ENCODE results near the gene TYMP. TPM values are rescaled to one million over a fixed set of nuclear protein-coding genes. Genes with fewer than 3 reads are reported as not detected.

Gene TYMP
- polyA plus RNA-seq, 1 donor (not counting 4 experiments of a cell fraction or from before 2014, with no cell fraction given): 25.5 TPM

DNA sequence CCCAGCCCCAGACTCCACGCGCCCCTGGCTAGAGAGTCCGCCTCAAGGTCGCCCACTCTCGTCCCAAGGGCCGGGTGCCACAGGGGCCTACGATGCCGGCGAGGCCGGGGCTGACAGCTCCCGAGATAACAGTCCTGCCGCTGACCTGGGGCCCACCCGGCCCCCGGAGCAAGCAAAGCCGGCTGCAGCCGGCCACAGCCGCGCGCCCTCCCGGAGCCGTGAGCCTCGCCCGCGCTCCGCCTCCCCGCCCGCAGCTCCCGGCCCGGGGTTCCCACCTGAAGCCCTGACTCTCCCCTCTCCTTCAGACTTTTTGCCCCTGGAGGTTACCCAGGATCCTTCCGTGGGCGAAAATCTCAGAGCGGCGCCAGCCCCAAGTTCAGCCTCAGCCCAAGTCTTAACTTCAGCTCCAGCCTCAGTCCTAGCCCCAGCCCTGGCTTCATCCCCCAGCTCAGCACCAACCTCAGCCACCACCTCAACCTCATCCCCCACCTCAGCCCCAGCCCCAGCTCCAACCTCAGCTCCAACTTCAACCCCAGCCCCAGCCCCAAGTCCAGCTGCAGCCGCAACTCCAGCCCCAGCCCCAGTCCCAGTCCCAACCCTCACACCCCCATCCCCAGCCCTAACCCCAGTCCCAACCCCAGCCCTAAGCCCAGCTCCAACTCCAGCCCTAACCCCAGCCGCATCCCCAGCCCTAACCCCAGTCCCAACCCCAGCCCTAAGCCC lies 17.6 kb upstream of the TYMP start:
- Histone ChIP-seq H3K9me3 (ENCODE audit: control insufficient read depth, low read depth, low read length) (no peaks in the 10 kb centered on the region), H3K9ac (ENCODE audit: control insufficient read depth, extremely low read depth, insufficient read depth, low read length) (no peak overlapping the region), H2AFZ (ENCODE audit: control insufficient read depth, low read length) (no peak overlapping the region), H3K79me2 (ENCODE audit: control insufficient read depth, insufficient read depth, low read length) (no peaks in the 10 kb centered on the region), H3K4me3 (ENCODE audit: control insufficient read depth in 2 of 3, extremely low read depth in 1 of 3, insufficient read depth in 2 of 3, low read depth in 1 of 3, low read length in 3 of 3) (no peak overlapping the region), H3K36me3 (ENCODE audit: control insufficient read depth in 2 of 2, extremely low read depth in 1 of 2, insufficient read depth in 2 of 2, low read length in 2 of 2) (no peaks in the 10 kb centered on the region), H3K27me3 (ENCODE audit: control insufficient read depth, extremely low read depth, insufficient read depth, low read length) (peaks cover 13% of the 10 kb centered on the region), H3K4me2 (ENCODE audit: control insufficient read depth, extremely low read depth, insufficient read depth, low read depth, low read length) (no peak overlapping the region), H4K20me1 (ENCODE audit: control insufficient read depth, extremely low read depth, insufficient read depth, low read length) (no peaks in the 10 kb centered on the region), H3K4me1 (ENCODE audit: control insufficient read depth, extremely low read depth, insufficient read depth, low read length) (peaks cover 18% of the 10 kb centered on the region), H3K9me1 (ENCODE audit: control insufficient read depth, extremely low read depth, insufficient read depth, low read length) (no peaks in the 10 kb centered on the region), H3K27ac (ENCODE audit: control insufficient read depth, insufficient read depth, low read length) (no peak overlapping the region)
- FAIRE-seq: no peak
- DNase-seq (ENCODE audit: low read depth, low spot score): no peak
- TF ChIP-seq CTCF (optimal IDR thresholded peaks at IDR 0.05 in 1 of 3, IDR thresholded peaks at IDR 0.05 in 1 of 3, conservative IDR thresholded peaks at IDR 0.05 in 1 of 3; ENCODE audit: extremely low read depth in 1 of 3, insufficient read depth in 2 of 3, low read length in 3 of 3) (no peak), EZH2 (IDR thresholded peaks at IDR 0.05; ENCODE audit: low read length) (no peak)
- dilution Hi-C loops (cut with MboI; ENCODE audit: extremely low pct_ligation_motif_present, low sequenced_read_pairs): no loop called here

DNA sequence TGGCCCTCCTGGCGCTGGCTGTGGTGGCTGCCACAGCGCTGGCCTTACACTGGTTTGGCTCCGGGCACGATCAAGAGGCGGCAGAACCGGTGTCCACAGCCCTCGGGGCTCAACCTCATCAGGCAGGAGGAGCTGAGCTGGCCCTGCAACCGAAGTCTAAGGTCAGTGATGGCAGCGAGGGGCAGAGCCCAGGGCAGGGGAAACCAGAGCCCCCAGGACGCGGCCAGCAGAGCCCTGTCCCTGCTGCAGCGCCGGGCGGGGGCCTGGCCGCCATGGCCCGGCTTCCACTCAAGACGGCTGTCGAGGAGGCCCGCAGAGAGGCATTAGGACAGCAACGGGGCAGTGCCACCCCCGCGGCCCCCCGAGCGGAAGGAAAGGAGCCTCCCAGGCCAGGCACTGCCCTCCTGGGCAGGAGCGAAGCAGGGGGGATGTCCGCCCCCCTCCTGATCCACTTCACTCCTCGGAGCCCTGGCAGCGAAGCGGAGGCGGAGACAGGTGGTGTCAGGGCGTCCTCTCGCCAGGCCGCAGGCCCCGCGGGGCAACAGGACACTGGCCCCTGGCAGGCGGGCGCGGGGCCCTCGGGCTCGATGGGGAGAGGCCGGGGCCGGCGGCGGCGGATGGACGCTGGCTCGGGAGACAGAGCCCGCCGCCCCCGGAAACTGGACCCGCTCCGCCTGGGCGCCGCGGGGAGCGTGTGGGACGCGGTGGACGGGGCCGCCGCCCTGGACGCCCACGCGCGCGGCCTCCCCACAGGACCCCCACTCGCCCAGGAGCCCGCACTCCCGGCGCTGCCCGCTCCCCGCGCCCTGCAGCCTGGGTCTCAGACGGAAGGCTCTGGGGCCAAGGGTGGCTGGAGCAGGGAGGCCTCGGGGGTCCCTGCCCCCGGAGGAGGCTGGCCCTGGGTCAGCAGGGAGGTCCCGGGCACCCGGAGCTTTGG lies 16.8 kb upstream of the TYMP start:
- peaks cover 25% of the 10 kb centered on the region for H3K4me1 ChIP-seq (ENCODE audit: control insufficient read depth, extremely low read depth, insufficient read depth, low read length)
- TF ChIP-seq EZH2 (IDR thresholded peaks at IDR 0.05; ENCODE audit: low read length) (no peak), CTCF (optimal IDR thresholded peaks at IDR 0.05 in 1 of 3, IDR thresholded peaks at IDR 0.05 in 1 of 3, conservative IDR thresholded peaks at IDR 0.05 in 1 of 3; ENCODE audit: extremely low read depth in 1 of 3, insufficient read depth in 2 of 3, low read length in 3 of 3) (no peak)
- no peak overlapping the region for H2AFZ ChIP-seq (ENCODE audit: control insufficient read depth, low read length)
- dilution Hi-C loops (cut with MboI; ENCODE audit: extremely low pct_ligation_motif_present, low sequenced_read_pairs): no loop called here
- H3K4me3 ChIP-seq (ENCODE audit: control insufficient read depth in 2 of 3, extremely low read depth in 1 of 3, insufficient read depth in 2 of 3, low read depth in 1 of 3, low read length in 3 of 3): no peak overlapping the region
- H3K27me3 ChIP-seq (ENCODE audit: control insufficient read depth, extremely low read depth, insufficient read depth, low read length): peaks cover 13% of the 10 kb centered on the region
- no peak overlapping the region for H3K4me2 ChIP-seq (ENCODE audit: control insufficient read depth, extremely low read depth, insufficient read depth, low read depth, low read length)
- no peaks in the 10 kb centered on the region for H3K9me1 ChIP-seq (ENCODE audit: control insufficient read depth, extremely low read depth, insufficient read depth, low read length)
- H3K79me2 ChIP-seq (ENCODE audit: control insufficient read depth, insufficient read depth, low read length): no peaks in the 10 kb centered on the region
- DNase-seq (ENCODE audit: low read depth, low spot score) (no peak), FAIRE-seq (no peak)
- no peaks in the 10 kb centered on the region for H3K9me3 ChIP-seq (ENCODE audit: control insufficient read depth, low read depth, low read length)
- H4K20me1 ChIP-seq (ENCODE audit: control insufficient read depth, extremely low read depth, insufficient read depth, low read length): no peaks in the 10 kb centered on the region
- no peak overlapping the region for H3K9ac ChIP-seq (ENCODE audit: control insufficient read depth, extremely low read depth, insufficient read depth, low read length)
- no peak overlapping the region for H3K27ac ChIP-seq (ENCODE audit: control insufficient read depth, insufficient read depth, low read length)
- H3K36me3 ChIP-seq (ENCODE audit: control insufficient read depth in 2 of 2, extremely low read depth in 1 of 2, insufficient read depth in 2 of 2, low read length in 2 of 2): no peaks in the 10 kb centered on the region

Measured in keratinocyte (primary cell).